ENCODE data around the gene SORCS2. TPM values are rescaled to one million over a fixed set of nuclear protein-coding genes. Genes with fewer than 3 reads are reported as not detected.
A peak's percentile ranks its signal among the peaks of the same experiment; 100 is the strongest.

SORCS2 gene
- total RNA-seq, 1 experiment from 2014 or later = 0.91 TPM

GRCh38 chr4:7391637-7392437, 199.5 kb downstream of the SORCS2 start:
- no peak for DNase-seq (ENCODE audit: low read depth)

- peak; percentile 46 for DNase-seq (ENCODE audit: low read depth)
These were observed 200.4 kb downstream of the SORCS2 start for GRCh38 chr4:7392438-7393421.

GRCh38 chr4:7393601-7394575, 201.6 kb downstream of the SORCS2 start:
- DNase-seq (ENCODE audit: low read depth) = no peak

GRCh38 chr4:7394681-7395451, 202.5 kb downstream of the SORCS2 start:
- DNase-seq (ENCODE audit: low read depth) = no peak

GRCh38 chr4:7395645-7396044, 203.3 kb downstream of the SORCS2 start:
- no peak for DNase-seq (ENCODE audit: low read depth)

- no peak for DNase-seq (ENCODE audit: low read depth)
These were observed 204.0 kb downstream of the SORCS2 start for GRCh38 chr4:7396186-7396910.

GRCh38 chr4:7397206-7398103, 205.1 kb downstream of the SORCS2 start:
- DNase-seq (ENCODE audit: low read depth) = no peak

- DNase-seq (ENCODE audit: low read depth) = peak; percentile 83
These were observed 205.7 kb downstream of the SORCS2 start for GRCh38 chr4:7398104-7398423.

GRCh38 chr4:7398788-7399439, 206.6 kb downstream of the SORCS2 start:
- no peak for DNase-seq (ENCODE audit: low read depth)

GRCh38 chr4:7399440-7400234, 207.3 kb downstream of the SORCS2 start:
- DNase-seq (ENCODE audit: low read depth) = no peak

GRCh38 chr4:7400671-7401298, 208.4 kb downstream of the SORCS2 start:
- no peak for DNase-seq (ENCODE audit: low read depth)

GRCh38 chr4:7402526-7402925, 210.2 kb downstream of the SORCS2 start:
- no peak for DNase-seq (ENCODE audit: low read depth)

- DNase-seq (ENCODE audit: low read depth) = peak; percentile 37
These were observed 210.7 kb downstream of the SORCS2 start for GRCh38 chr4:7403001-7403400.

GRCh38 chr4:7408166-7408565, 215.8 kb downstream of the SORCS2 start:
- no peak for DNase-seq (ENCODE audit: low read depth)

GRCh38 chr4:7410446-7410845, 218.1 kb downstream of the SORCS2 start:
- no peak for DNase-seq (ENCODE audit: low read depth)

GRCh38 chr4:7411491-7411890, 219.2 kb downstream of the SORCS2 start:
- no peak for DNase-seq (ENCODE audit: low read depth)

GRCh38 chr4:7411896-7412553, 219.7 kb downstream of the SORCS2 start:
- DNase-seq (ENCODE audit: low read depth) = no peak
